BJ (cell line): ENCODE results near the gene CFHR4. TPM values are rescaled to one million over a fixed set of nuclear protein-coding genes. Genes with fewer than 3 reads are reported as not detected.

ENCODE experiments used
- CTCF ChIA-PET: fragments of 350-600 bp; formaldehyde crosslinking; extraction: SDS; loops from one replicate; lab custom pipeline; 2021; ENCODE audit warnings: antibody characterized with exemption, inconsistent platforms; lab: Yijun Ruan, JAX
- POLR2A ChIA-PET: fragments of 300-600 bp; sonication (Branson Sonifier 250); formaldehyde crosslinking; extraction: SDS; loops from one replicate; lab custom pipeline; 2021; ENCODE audit warnings: antibody characterized with exemption; lab: Charles Lee
- DNase-seq: peaks from one replicate; pipeline ENCODE4 v3.0.0-alpha.2; 2011; ENCODE audit warnings: low read depth
- H3K27me3 ChIP-seq: 2 replicates; pipeline ENCODE4 v1.6.0; 2011; ENCODE audit warnings: low read length; ENCODE audit not compliant: control insufficient read depth, insufficient read depth
- H3K36me3 ChIP-seq: 2 replicates; pipeline ENCODE4 v1.5.1; 2011; ENCODE audit warnings: low read length; ENCODE audit not compliant: control insufficient read depth, insufficient read depth
- H3K4me3 ChIP-seq: 2 replicates; pipeline ENCODE4 v1.5.1; 2011; ENCODE audit warnings: low read depth, mild to moderate bottlenecking, control low read depth, low read length
- polyA plus RNA-seq: library from polyadenylated mRNA; depleted of rRNA; stranded (reverse); fragments of >200 nt; gene quantifications from 2 replicates; pipeline ENCODE4 v1.2.3, GENCODE V29; 2011
- TF ChIP-seq, protein P1 (sequence below): IDR thresholded peaks from 2 replicates; pipeline ENCODE4 v1.5.1; 2011; ENCODE audit warnings: low read depth, mild to moderate bottlenecking, control low read depth, inconsistent platforms, low read length, moderate library complexity; ENCODE audit not compliant: insufficient read depth

The CFHR4 gene
- polyA plus RNA-seq, 1 experiment: not detected

DNA sequence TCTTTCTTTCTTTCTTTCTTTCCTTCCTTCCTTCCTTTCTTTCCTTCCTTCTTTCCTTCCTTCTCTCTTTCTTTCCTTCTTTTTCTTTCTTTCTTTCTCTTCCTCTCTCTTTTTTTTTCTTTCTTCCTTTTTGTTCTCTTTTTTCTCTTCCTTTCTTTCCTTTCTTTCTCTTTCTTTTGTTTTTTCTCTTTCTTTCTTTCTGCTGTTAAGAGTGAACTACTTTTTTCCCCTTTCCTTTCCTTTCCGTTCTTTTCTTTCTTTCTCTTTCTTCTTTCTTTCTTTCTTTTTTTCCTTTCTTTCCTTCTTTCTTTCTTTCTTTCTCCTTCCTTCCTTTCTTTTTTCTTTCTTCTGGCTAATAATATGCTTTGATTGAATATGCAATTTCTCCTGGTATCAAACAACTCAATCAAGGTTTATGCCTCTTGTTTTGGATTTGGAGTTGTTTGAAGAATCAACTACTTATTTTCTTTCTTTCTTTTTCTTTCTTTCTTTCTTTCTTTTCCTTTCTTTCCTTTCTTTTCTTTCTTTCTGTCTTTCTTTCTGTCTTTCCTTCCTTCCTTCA is 27.4 kb upstream of the CFHR4 start:
- DNase-seq: no peak
- Histone ChIP-seq H3K36me3 (no peaks in the 10 kb centered on the region), H3K4me3 (no peak overlapping the region), H3K27me3 (no peaks in the 10 kb centered on the region)
- POLR2A ChIA-PET: no interaction called here
- TF ChIP-seq, protein P1, sequence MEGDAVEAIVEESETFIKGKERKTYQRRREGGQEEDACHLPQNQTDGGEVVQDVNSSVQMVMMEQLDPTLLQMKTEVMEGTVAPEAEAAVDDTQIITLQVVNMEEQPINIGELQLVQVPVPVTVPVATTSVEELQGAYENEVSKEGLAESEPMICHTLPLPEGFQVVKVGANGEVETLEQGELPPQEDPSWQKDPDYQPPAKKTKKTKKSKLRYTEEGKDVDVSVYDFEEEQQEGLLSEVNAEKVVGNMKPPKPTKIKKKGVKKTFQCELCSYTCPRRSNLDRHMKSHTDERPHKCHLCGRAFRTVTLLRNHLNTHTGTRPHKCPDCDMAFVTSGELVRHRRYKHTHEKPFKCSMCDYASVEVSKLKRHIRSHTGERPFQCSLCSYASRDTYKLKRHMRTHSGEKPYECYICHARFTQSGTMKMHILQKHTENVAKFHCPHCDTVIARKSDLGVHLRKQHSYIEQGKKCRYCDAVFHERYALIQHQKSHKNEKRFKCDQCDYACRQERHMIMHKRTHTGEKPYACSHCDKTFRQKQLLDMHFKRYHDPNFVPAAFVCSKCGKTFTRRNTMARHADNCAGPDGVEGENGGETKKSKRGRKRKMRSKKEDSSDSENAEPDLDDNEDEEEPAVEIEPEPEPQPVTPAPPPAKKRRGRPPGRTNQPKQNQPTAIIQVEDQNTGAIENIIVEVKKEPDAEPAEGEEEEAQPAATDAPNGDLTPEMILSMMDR: no peak
- CTCF ChIA-PET: no interaction called here

DNA sequence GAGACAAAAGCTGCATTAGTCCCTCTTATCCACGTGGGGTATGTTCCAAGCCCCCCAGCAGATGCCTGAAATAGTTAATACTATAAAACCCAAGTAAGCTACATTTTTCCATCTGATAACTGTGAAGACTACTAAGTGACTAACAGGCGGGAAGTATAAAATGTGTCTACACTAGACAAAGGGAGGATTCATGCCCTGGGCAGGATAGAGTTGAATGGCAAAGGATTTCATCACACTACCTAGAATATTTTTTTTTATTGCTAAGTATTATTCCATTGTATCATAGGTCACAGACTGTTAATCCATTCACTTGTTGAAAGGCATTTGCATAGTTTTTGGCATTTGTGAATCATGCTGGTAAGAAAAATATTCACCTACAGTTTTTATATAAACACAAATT is 26.4 kb upstream of the CFHR4 start:
- Histone ChIP-seq H3K4me3 (no peak overlapping the region), H3K27me3 (no peaks in the 10 kb centered on the region), H3K36me3 (no peaks in the 10 kb centered on the region)
- DNase-seq: no peak
- CTCF ChIA-PET: no interaction called here
- TF ChIP-seq, protein P1: no peak
- POLR2A ChIA-PET: no interaction called here

DNA sequence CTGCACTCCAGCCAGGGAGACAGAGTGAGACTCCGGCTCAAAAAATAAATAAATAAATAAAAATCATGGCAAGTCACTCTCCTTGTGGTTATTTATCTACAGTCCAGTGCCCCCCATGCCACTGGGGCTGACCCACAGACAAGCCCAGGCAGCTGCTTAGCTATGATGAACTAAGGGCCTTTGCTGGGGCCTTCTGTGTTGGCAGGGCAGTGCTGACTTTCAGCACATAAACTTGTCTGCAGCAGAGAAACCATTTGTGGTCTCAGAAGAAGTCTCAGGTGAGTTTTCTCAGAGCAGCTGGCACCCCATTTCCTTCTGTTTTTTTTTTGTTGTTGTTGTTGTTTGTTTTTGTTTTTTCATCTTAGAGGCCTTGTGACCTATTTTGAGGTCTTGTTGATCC is 20.9 kb upstream of the CFHR4 start:
- no peaks in the 10 kb centered on the region for H3K27me3 ChIP-seq
- CTCF ChIA-PET: no interaction called here
- no peaks in the 10 kb centered on the region for H3K36me3 ChIP-seq
- TF ChIP-seq, protein P1: no peak
- H3K4me3 ChIP-seq: no peak overlapping the region
- no peak for DNase-seq
- POLR2A ChIA-PET: no interaction called here

DNA sequence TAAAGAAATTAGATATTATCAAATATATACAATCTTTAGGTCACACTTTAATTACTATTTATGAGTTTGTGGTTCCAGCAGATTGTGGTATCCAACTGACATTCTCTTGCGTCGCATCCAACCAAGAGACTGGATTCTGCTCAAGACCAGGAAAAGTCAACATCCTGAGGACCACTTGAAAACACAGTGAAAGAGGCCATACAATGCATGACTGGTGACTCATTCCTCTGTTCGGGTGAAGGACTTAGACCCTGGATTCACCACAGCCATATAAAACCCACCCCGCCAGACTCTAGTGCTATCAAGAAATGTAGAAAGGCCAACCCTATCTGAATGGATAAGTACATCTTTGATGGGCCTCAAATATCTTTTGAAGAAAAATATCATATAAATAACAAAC is 14.5 kb upstream of the CFHR4 start:
- no peaks in the 10 kb centered on the region for H3K27me3 ChIP-seq
- no peaks in the 10 kb centered on the region for H3K36me3 ChIP-seq
- TF ChIP-seq, protein P1: no peak
- ChIA-PET POLR2A (no interaction called here), CTCF (no interaction called here)
- H3K4me3 ChIP-seq: no peak overlapping the region
- DNase-seq: no peak

DNA sequence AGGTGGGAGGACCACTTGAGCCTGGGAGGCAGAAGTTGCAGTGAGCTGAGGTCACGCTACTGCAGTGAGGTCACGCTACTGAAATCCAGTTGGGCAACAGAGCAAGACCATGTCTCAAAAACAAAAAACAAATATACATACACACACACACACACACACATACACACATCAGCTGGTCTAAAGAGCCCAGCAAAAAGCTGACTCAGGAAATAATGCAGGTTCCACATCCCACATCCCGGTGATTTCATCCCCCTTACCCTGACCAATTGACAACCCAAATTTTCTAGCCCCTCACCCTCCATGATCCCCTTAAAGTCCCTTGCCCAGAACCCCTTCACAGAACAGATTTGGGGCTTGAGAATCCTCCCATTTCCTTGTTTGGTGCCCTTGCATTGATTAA is 11.9 kb upstream of the CFHR4 start:
- H3K36me3 ChIP-seq: no peaks in the 10 kb centered on the region
- no peak for DNase-seq
- H3K4me3 ChIP-seq: no peak overlapping the region
- ChIA-PET CTCF (interaction anchor here (0.6 to 0.8 kb wide), 2 partner anchors 11 to 157 kb away, joined by 3 read pairs; no protein-coding TSS in a partner anchor), POLR2A (no interaction called here)
- TF ChIP-seq, protein P1: no peak
- no peaks in the 10 kb centered on the region for H3K27me3 ChIP-seq
